ENCODE results near the gene F10.
"Not testable (repeated sequence)": the region's sequence is repeated elsewhere in the genome, so short reads cannot be mapped to it uniquely, and the experiment has no call there.

Gene F10

DNA sequence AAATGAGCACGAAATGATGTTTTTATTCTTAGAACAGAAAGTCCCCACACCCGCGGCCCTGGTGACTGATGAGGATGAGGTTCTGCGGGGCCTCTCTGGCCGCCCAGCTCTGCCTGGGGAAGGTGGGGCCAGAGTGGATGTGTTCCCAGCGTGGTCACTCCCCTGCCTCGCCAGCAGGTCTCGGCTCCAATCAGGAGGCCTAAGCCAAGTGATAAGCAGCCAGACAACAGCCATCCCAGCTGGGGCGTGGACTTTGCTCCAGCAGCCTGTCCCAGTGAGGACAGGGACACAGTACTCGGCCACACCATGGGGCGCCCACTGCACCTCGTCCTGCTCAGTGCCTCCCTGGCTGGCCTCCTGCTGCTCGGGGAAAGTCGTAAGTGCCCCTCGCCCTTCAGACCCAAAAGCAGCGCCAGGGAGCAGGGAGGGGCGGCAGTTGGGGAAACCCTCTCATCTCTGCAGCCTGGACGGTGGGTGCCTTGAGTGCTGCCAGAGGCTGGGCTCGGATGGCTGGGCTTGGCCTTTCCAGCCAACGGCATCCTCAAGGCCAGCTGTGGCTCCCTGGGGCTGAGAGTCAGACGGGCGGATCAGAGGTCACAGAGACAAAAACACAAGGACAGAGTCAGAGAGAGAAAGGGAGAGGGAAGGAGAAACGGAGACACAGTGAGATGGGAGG, at the start of gene F10:
F10 (plus strand) TSS at position 250 of the 676 bp plus-strand sequence; CDS start at position 307, 57 bp downstream.
- DNase-seq (ENCODE audit: low read depth) = no peak

GRCh38 chr13:113073942-113074341, 48.7 kb upstream of the F10 start:
- no peak for DNase-seq (ENCODE audit: low read depth)

DNA sequence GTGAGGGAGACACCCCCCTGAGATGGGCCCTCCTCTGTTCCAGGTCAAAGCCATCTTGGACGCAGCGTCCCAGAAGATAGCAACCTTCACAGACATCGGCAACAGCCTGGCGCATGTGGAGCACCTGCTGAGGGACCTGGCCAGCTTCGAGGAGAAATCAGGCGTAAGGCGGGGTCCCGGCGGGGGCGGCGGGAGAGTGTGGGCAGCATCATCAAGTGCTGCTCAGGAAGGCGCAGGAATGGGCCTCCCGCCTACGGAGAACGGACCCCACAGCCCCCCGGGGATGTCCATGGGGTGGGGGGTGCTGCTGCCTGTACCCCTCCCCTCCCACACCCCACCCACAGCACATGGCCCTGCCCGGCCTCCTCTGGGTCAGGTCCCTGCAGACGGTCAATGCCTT, 48.2 kb upstream of the F10 start:
- no peak for DNase-seq (ENCODE audit: low read depth)

DNA sequence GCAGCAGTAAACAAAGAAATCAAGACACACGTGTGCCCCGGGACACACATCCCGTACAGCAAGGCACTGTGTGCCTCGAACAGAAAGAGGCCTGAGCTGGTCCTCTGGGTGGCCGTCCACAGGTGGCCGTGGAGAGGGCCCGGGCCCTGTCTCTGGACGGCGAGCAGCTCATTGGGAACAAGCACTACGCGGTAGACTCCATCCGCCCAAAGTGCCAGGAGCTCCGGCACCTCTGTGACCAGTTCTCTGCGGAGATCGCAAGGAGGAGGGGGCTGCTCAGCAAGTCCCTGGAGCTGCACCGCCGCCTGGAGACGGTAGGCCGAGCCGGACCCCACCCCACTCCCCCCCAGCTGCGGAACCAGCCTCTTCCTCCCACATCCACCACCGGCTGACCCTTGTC, 47.7 kb upstream of the F10 start:
- no peak for DNase-seq (ENCODE audit: low read depth)

DNA sequence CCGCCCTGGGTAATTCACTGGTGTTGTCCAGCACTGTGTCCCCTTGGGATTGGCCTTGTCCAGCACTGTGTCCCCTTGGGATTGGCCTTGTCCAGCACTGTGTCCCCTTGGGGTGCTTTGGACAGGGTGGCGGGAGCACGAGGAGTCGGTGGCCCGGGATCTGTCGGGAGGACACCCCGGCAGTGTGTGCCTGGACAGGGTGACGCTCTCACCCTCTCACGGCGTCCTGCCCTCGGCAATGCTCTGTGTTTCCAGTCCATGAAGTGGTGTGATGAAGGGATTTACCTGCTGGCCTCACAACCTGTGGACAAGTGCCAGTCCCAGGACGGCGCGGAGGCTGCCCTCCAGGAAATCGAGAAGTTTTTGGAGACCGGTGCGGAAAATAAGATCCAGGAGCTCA, 46.9 kb upstream of the F10 start:
- DNase-seq (ENCODE audit: low read depth) = no peak

DNA sequence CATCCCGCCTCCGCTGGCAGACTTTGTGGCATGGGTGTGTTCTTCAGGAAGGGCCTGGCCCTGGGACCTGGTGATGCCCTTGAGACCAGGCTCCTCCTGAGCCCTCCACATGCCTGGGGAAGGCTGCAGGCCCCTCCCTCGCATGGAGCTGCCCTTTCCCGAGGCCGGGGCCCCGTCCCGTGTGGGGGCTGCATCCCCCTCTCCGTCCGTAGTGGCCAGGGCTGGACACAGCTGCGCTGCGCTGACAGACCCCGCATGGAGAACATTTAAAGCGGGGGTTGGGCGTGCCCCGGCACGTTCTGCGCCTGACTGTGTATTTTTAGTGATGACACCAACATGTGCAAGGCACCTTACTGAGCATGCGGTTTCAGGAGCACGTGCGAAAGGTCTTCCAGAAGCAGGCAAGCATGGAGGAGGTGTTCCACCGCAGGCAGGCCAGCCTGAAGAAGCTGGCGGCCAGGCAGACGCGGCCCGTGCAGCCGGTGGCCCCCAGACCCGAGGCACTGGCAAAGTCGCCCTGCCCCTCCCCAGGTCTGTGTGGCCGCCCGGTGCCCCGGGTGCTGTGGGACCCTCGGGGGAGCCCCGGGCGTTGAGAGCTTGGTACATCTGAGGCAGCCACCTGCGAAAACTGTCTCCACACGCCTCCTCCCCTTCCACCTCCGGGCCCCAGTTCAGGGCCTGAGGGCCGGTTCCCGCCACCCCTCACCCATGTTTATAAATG, 45.8 kb upstream of the F10 start:
- no peak for DNase-seq (ENCODE audit: low read depth)

DNA sequence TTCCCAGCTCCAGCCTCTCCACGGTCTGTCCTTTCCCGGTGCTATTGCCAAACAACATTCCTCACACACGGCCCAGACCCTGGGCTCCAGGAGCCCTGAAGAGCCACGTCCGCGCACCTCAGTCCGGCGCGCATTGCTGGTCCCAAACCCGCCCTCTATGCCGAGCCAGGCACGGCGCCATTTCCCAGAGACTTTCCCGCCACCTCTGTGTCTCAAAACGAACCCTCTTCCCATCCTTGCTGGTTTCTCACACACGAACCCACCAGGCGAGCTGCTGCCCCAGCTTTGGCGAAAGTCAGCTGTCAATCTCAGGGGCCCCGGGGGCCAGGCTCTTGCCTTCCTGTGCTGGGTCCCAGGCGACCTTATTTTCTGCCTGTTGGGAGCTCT, 45.0 kb upstream of the F10 start:
- no peak for DNase-seq (ENCODE audit: low read depth)

DNA sequence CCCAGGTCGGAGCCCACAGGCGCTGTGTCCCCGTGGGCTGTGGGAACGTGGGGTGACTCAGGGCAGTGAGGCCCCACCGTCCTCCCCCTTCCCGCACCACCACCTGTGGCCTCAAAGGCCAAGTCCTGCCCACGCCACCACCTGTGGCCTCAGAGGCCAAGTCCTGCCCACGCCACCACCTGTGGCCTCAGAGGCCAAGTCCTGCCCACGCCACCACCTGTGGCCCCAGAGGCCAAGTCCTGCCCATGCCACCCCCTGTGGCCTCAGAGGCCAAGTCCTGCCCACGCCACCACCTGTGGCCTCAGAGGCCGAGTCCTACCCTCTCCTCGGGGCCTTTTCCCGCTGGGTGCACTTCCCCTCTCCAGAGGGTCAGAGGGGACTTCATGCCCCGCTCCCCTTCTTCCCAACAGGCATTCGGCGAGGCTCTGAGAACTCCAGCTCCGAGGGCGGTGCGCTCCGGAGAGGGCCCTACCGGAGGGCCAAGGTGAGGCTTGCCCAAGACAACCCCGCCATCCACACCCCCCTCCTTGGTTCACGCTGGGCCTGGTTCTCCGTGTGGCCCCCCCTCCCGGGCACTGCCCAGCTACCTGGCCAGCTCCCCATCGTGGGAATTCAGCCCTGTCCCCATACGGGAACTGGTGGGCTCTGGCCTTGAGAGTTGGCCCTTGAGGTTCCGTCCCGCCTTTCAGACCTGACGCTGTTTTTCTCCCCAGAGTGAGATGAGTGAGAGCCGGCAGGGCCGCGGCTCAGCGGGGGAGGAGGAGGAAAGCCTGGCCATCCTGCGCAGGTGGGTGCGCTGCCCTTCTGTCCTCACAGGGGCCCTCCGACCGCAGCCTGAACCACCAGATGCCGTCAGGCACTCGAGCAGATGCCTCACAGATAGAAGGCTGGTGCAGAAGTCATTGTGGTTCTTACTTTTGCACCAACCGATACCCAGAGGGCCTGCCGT, 44.4 kb upstream of the F10 start:
- no peak for DNase-seq (ENCODE audit: low read depth)

DNA sequence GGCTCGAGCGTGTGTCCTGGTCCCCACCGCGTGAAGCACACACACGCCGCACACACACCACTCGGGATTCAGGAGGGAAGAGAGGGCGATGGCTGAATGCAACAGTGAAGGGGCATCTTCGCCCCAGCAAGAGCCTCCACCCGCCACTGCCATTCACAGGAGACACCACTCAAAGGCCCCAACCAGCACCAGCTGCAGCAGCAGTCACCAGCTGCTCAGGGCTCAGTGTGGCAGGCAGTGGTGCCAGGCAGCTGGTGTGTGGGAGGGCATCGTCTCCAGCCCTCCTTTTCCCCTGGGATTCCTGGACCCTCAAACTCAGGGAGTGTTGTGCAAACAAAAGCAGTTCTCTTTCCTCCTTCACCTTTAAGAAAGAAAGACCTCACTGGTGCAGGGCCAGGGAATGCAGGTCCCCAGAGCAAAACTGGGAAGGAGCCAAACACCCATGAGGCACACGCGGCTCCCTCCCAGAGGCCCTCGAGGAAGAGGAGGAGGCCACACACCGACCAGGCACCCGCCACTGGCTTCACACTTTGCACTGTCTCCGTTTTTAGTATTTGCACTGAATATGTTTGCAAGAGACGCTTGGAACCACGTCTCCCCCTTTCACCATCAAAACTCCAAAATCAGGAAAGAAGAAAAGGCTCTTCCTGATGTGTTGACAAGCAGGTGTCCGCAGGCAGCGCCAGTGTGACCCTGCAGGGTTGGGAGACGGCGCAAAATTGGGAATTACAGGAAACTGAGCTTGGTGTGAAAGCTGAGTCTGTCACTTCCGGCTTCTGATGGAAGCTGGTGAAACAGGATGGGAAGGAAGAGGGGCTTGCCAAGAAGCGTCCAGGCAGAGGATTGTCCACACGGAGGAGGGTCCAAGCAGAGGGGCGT, 43.5 kb upstream of the F10 start:
- DNase-seq (ENCODE audit: low read depth) = no peak

GRCh38 chr13:113079781-113080080, 42.9 kb upstream of the F10 start:
- DNase-seq (ENCODE audit: low read depth) = not testable (repeated sequence)

DNA sequence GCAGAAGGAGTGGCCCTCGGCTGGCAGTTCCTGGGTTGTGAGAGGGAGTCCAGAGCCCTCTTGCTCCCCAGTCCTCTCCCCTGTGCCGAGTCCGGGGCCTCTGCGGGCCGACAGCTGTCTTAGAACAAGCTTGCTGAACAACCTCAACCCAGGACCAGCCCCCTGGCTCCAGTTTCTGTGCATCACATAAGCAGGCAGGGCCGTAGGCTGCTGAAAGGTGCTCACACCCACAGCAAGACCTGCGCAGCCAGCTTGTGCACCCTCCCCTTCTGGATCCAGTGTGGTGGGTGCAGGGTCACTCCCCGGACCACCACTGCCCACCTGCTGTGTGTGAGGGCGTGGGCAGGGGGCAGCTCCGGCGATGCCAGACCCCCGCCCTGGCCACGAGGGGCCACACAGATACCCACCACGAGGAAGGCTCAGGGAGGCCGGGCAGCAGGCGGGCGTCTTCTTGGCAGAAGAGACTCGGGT, 42.2 kb upstream of the F10 start:
- DNase-seq (ENCODE audit: low read depth) = no peak

DNA sequence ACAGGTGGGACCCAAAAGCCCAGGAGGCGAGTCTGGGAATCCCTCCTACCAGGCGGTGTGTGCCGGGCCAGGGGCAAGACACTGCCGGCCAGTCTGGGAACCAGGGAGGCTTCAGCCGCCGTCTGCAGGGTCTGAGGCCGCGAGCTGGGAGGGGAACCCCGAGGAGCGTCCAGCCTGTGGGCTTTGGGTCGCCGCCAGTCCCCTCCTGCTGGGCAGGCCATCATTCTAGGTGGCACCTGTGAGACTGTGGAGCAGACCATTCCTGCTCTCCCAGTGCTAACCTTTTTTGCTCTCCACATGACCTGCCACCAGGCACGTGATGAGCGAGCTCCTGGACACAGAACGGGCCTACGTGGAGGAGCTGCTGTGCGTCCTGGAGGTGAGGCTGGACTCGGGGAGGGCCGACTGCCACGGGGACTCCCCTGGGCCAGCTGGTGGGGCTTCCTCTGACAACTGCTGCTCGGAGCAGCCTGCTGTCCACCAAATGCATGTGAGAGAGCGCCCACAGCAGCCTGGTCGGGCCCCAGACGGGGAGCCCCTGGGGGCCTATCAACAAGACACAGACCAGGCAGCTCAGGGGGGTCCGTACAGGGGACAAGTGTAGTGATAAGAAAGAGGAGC, 41.6 kb upstream of the F10 start:
- no peak for DNase-seq (ENCODE audit: low read depth)

GRCh38 chr13:113082198-113083021, 40.2 kb upstream of the F10 start:
- DNase-seq (ENCODE audit: low read depth) = no peak

DNA sequence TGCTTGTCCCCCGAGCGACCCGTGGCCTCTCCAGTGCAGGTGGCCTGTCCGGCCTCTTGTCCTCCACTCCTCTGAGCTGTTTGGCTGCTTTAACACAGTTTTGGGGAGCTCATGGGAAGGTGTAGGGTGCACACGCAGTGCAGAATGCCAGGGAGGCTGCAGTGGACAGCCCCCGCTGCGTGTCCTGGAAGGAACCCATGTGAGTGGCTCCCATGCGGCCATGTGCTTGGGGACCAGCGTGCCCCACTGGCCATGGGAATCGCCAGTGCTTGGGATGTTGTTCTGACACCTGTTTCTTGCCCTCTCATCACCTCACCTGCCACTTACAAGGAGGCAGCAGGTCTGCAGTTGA, 39.6 kb upstream of the F10 start:
- DNase-seq (ENCODE audit: low read depth) = no peak

- DNase-seq (ENCODE audit: low read depth) = no peak
Observed at GRCh38 chr13:113083402-113084061, 39.1 kb upstream of the F10 start.

DNA sequence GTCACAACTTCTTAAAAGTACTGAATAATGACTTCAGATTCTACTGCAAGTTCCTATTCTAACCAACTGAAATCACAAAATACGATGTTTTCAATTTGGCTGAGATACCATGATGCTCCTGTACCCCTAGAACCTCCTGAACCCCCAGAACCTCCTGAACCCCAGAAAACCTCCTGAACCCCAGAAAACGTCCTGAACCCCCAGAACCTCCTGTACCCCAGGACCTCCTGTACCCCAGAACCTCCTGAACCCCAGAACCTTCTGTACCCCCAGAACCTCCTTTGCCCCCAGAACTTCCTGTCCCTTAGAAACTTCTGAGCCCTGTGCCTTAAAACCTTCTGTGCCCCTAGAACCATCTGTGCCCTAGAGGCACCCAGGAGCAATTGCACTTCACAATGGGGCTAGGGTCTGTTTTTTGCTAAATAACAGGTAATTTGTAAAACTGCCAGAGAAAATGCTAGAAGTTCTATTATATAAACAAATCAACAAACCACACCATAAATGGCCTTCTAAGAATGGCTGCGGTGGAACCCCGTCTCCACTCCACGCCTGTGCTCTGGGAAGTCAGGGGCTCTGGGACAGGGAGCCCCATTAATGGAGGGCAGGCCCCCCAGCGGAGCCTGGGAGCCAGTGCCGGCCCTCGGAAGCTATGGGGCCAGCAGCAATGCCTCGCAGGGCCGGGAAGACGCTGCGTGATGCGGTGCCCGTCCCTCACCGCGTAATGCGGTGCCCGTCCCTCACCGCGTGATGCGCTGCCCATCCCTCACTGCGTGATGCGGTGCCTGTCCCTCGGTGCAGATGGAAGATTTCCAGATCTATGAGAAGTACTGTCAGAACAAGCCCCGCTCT, 38.3 kb upstream of the F10 start:
- DNase-seq (ENCODE audit: low read depth) = no peak

- DNase-seq (ENCODE audit: low read depth) = no peak
Observed at GRCh38 chr13:113084943-113085540, 37.6 kb upstream of the F10 start.

GRCh38 chr13:113086031-113086750, 36.4 kb upstream of the F10 start:
- DNase-seq (ENCODE audit: low read depth) = no peak

All from activated T-cell treated with anti-CD3 and anti-CD28 coated beads for 1 hour (primary cell).